Mesenchymal stem cell (in vitro differentiated cells and primary cell): ENCODE measurements around the gene ASAP2.

Source experiments
- DNase-seq: peaks from one replicate; pipeline ENCODE4 v3.0.0-alpha.2; 2013
- H2AFZ ChIP-seq: one replicate; pipeline ENCODE4 v1.6.1; 2013; ENCODE audit warnings: low read depth, mild to moderate bottlenecking, control low read depth, inconsistent platforms, low read length, moderate library complexity
- H2AK5ac ChIP-seq: 2 replicates; pipeline ENCODE4 v1.6.1; 2013; ENCODE audit warnings: low read length, moderate library complexity, mild to moderate bottlenecking, inconsistent platforms; ENCODE audit not compliant: severe bottlenecking
- H2BK120ac ChIP-seq: one replicate; pipeline ENCODE4 v1.6.1; 2013; ENCODE audit warnings: low read depth, mild to moderate bottlenecking, inconsistent platforms, low read length, moderate library complexity
- H2BK12ac ChIP-seq, 2 experiments: one replicate each; pipeline ENCODE4 v1.6.1; 2013; ENCODE audit warnings: inconsistent platforms in 2 of 2, low read length in 2 of 2, mild to moderate bottlenecking in 2 of 2, moderate library complexity in 2 of 2, control low read depth in 1 of 2
- H2BK15ac ChIP-seq: one replicate; pipeline ENCODE4 v1.6.1; 2013; ENCODE audit warnings: mild to moderate bottlenecking, low read depth, inconsistent platforms; ENCODE audit not compliant: poor library complexity, severe bottlenecking
- H2BK5ac ChIP-seq: 2 replicates; pipeline ENCODE4 v1.6.1; 2013; ENCODE audit warnings: low read depth, mild to moderate bottlenecking, low read length, control low read depth, inconsistent platforms; ENCODE audit not compliant: poor library complexity, severe bottlenecking
- H3K14ac ChIP-seq, 2 experiments: one replicate each; pipeline ENCODE4 v1.6.1; 2013; ENCODE audit warnings: inconsistent platforms in 2 of 2, low read length in 2 of 2, control low read depth in 1 of 2, mild to moderate bottlenecking in 1 of 2, moderate library complexity in 1 of 2
- H3K18ac ChIP-seq, 2 experiments: one replicate each; pipeline ENCODE4 v1.6.1; 2013; ENCODE audit warnings: inconsistent platforms in 2 of 2, low read length in 2 of 2, control low read depth in 1 of 2, low read depth in 1 of 2, mild to moderate bottlenecking in 1 of 2
- H3K23ac ChIP-seq, 2 experiments: one replicate each; pipeline ENCODE4 v1.6.1; 2013; ENCODE audit warnings: inconsistent platforms in 2 of 2, low read length in 2 of 2, mild to moderate bottlenecking in 2 of 2, moderate library complexity in 2 of 2, control low read depth in 1 of 2
- H3K27ac ChIP-seq: 2 replicates; pipeline ENCODE4 v1.5.1; 2013; ENCODE audit warnings: mild to moderate bottlenecking, moderate library complexity, low read length, control low read depth, inconsistent platforms; ENCODE audit not compliant: poor library complexity, severe bottlenecking
- H3K27me3 ChIP-seq, 2 experiments: 2 replicates each; pipeline versions ENCODE4 v1.6.1 to v1.7.0; 2013; ENCODE audit warnings: low read length in 2 of 2, mild to moderate bottlenecking in 2 of 2, moderate library complexity in 2 of 2, control low read depth in 1 of 2, inconsistent platforms in 1 of 2; ENCODE audit not compliant: control insufficient read depth in 1 of 2, insufficient read depth in 1 of 2
- H3K36me3 ChIP-seq, 2 experiments: 2 replicates each; pipeline versions ENCODE4 v1.6.1 to v1.7.0; 2013; ENCODE audit warnings: low read length in 2 of 2, control low read depth in 1 of 2, inconsistent platforms in 1 of 2, low read depth in 1 of 2, mild to moderate bottlenecking in 1 of 2; ENCODE audit not compliant: insufficient read depth in 2 of 2, control insufficient read depth in 1 of 2
- H3K4ac ChIP-seq, 2 experiments: one replicate each; pipeline ENCODE4 v1.6.1; 2013; ENCODE audit warnings: inconsistent platforms in 2 of 2, low read length in 2 of 2, mild to moderate bottlenecking in 2 of 2, moderate library complexity in 2 of 2, control low read depth in 1 of 2, low read depth in 1 of 2
- H3K4me1 ChIP-seq: 2 replicates; pipeline ENCODE4 v1.6.1; 2013; ENCODE audit warnings: low read depth, low read length, control low read depth; ENCODE audit not compliant: control insufficient read depth, insufficient read depth
- H3K4me2 ChIP-seq: 2 replicates; pipeline ENCODE4 v1.6.1; 2013; ENCODE audit warnings: low read length, mild to moderate bottlenecking, inconsistent platforms; ENCODE audit not compliant: poor library complexity, severe bottlenecking
- H3K4me3 ChIP-seq, 2 experiments: 2 replicates each; pipeline versions ENCODE4 v1.5.1 to v1.7.0; 2013; ENCODE audit warnings: low read length in 2 of 2, mild to moderate bottlenecking in 2 of 2, control low read depth in 1 of 2, low read depth in 1 of 2; ENCODE audit not compliant: insufficient read depth in 1 of 2
- H3K79me1 ChIP-seq: replicated peaks from 2 replicates; pipeline ENCODE4 v1.6.1; 2013; ENCODE audit warnings: mild to moderate bottlenecking, control low read depth, low read length, inconsistent platforms; ENCODE audit not compliant: poor library complexity, severe bottlenecking
- H3K9ac ChIP-seq: 2 replicates; pipeline ENCODE4 v1.7.0; 2013; ENCODE audit warnings: mild to moderate bottlenecking, low read length, moderate library complexity
- H3K9me3 ChIP-seq: 2 replicates; pipeline ENCODE4 v1.7.0; 2013; ENCODE audit warnings: mild to moderate bottlenecking, low read length; ENCODE audit not compliant: control insufficient read depth
- H4K8ac ChIP-seq: one replicate; pipeline ENCODE4 v1.6.1; 2013; ENCODE audit warnings: inconsistent platforms, mild to moderate bottlenecking, low read length, moderate library complexity
- H4K91ac ChIP-seq: one replicate; pipeline ENCODE4 v1.6.1; 2013; ENCODE audit warnings: mild to moderate bottlenecking, low read length, inconsistent platforms
- WGBS: methylation state at CpG from one replicate; pipeline ENCODE4 v1.1.7; 2013; ENCODE audit warnings: mixed read lengths; 5-methylcytosine and 5-hydroxymethylcytosine counted together

ASAP2 gene

DNA sequence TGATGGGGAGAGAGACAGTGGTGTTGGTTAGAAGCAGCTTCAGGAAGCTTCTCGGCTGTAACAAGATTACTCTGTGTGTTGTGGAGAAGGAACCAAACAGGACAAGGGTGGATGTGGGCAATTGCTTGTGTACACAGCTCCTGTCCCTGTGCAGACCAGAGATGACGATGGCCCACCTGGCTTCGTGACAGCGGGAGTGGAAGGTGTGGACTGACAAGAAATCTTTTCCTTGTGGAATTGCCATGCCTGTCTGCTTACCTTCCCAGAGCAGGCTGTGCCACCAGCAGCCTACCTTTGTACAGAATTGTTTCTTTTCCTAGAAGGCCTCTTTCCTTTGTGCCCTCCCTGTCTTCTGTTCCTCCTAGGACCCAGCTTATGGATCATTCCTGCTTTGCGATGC, 122.9 kb downstream of the ASAP2 start:
- Histone ChIP-seq H2AFZ (no peak overlapping the region), H3K36me3 (peaks cover 22 to 67% of the 10 kb centered on the region in 2 experiments), H4K8ac (peak overlapping the region; percentile 75), H3K27ac (no peak overlapping the region), H3K9me3 (no peaks in the 10 kb centered on the region), H2BK120ac (peak overlapping the region; percentile 45), H2BK12ac (peak overlapping the region; percentile 59 to 98), H3K4me1 (peaks cover 5% of the 10 kb centered on the region), H3K9ac (no peak overlapping the region), H3K27me3 (no peaks in the 10 kb centered on the region), H3K14ac (no peak overlapping the region), H2BK5ac (no peak overlapping the region), H3K18ac (peak overlapping the region; percentile 48 to 71), H4K91ac (peak overlapping the region; percentile 84), H2BK15ac (no peak overlapping the region), H3K4me2 (no peak overlapping the region), H3K4ac (no peak overlapping the region), H3K79me1 (peaks cover 16% of the 10 kb centered on the region), H3K23ac (peak overlapping the region in 1 of 2 experiments; percentile 57), H3K4me3 (no peak overlapping the region), H2AK5ac (no peak overlapping the region)
- WGBS: 98% methylated on average over 5 of the region's 5 CpGs
- DNase-seq: no peak

DNA sequence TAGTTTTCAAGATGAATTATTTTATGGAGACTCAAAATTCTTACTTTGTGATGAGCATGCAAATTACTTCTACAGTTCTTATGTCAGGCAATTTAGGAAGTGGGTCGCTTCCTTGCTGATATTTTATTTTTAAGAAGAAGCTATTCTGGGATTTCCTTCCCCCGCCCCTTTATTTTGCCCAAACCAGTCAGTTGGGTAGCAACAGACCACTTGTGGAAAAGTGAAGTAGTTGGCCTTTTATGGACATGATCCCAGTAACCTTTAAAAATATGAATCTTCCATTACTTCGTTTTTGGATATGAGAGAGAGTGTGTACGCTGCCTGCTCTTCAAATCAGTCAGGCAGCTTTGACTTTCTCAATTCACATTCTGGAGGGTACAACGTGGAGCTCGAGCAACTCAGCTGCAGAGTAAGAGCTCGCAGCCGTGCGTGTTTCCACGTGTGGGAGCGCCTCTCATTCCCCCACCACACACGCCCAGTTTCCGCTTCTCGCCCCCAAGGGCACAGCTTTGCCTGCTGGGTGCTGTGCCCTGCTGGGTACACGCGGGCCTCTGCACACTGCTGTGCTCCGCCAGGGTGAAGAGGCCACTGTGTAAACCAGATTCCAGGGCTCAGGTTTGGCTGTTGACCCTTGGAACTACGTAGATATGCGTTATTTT, 124.1 kb downstream of the ASAP2 start:
- H3K4me2 ChIP-seq: no peak overlapping the region
- H3K4me3 ChIP-seq: no peak overlapping the region
- peak overlapping the region; percentile 59 to 85 for H2BK12ac ChIP-seq
- no peak overlapping the region for H3K23ac ChIP-seq
- H2AK5ac ChIP-seq: no peak overlapping the region
- H4K91ac ChIP-seq: peak overlapping the region; percentile 79
- H3K79me1 ChIP-seq: peaks cover 23% of the 10 kb centered on the region
- peak overlapping the region; percentile 77 for H2BK15ac ChIP-seq
- no peak overlapping the region for H3K9ac ChIP-seq
- H3K9me3 ChIP-seq: no peaks in the 10 kb centered on the region
- no peak overlapping the region for H3K27ac ChIP-seq
- H3K4me1 ChIP-seq: peaks cover 5% of the 10 kb centered on the region
- H3K36me3 ChIP-seq: peaks cover 25 to 67% of the 10 kb centered on the region in 2 experiments
- H3K4ac ChIP-seq: peak overlapping the region; percentile 24 to 54
- no peak for DNase-seq
- WGBS: 92% methylated on average over 17 of the region's 19 CpGs
- peak overlapping the region; percentile 45 to 67 for H3K18ac ChIP-seq
- no peak overlapping the region for H3K14ac ChIP-seq
- H2AFZ ChIP-seq: no peak overlapping the region
- H2BK5ac ChIP-seq: no peak overlapping the region
- no peak overlapping the region for H2BK120ac ChIP-seq
- H3K27me3 ChIP-seq: no peaks in the 10 kb centered on the region
- peak overlapping the region; percentile 63 for H4K8ac ChIP-seq

DNA sequence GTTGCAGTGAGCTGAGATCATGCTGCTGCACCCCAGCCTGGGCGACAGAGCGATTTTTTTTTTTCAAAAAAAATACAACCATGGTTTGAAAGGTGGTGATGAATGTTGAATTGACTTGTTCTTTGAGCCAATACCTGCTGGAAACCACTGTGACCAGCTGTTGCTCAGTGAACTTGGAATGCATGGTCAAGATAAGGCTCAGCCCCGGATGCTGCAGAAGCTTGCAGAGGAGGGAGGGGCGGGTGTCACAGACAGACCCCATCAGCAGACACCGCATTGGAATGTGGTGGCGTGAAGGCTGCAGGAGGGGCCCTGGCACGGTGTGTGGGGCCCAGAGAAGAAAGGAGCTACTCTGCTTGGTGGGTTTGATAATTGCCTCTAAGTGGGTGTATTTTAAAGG, 125.1 kb downstream of the ASAP2 start:
- Histone ChIP-seq H2BK15ac (peak overlapping the region; percentile 58), H3K14ac (no peak overlapping the region), H2AFZ (no peak overlapping the region), H3K79me1 (peaks cover 23% of the 10 kb centered on the region), H2BK5ac (no peak overlapping the region), H3K4me2 (no peak overlapping the region), H3K18ac (no peak overlapping the region), H3K27ac (no peak overlapping the region), H3K9me3 (no peaks in the 10 kb centered on the region), H2AK5ac (no peak overlapping the region), H2BK120ac (no peak overlapping the region), H2BK12ac (peak overlapping the region; percentile 65 to 85), H3K4me3 (no peak overlapping the region), H3K36me3 (peaks cover 25 to 73% of the 10 kb centered on the region in 2 experiments), H3K4ac (peak overlapping the region; percentile 57 to 85), H4K91ac (no peak overlapping the region), H4K8ac (peak overlapping the region; percentile 35), H3K4me1 (peaks cover 10% of the 10 kb centered on the region), H3K23ac (no peak overlapping the region), H3K27me3 (no peaks in the 10 kb centered on the region), H3K9ac (no peak overlapping the region)
- DNase-seq: peak; percentile 46
- WGBS: 34% methylated on average over 7 of the region's 7 CpGs

DNA sequence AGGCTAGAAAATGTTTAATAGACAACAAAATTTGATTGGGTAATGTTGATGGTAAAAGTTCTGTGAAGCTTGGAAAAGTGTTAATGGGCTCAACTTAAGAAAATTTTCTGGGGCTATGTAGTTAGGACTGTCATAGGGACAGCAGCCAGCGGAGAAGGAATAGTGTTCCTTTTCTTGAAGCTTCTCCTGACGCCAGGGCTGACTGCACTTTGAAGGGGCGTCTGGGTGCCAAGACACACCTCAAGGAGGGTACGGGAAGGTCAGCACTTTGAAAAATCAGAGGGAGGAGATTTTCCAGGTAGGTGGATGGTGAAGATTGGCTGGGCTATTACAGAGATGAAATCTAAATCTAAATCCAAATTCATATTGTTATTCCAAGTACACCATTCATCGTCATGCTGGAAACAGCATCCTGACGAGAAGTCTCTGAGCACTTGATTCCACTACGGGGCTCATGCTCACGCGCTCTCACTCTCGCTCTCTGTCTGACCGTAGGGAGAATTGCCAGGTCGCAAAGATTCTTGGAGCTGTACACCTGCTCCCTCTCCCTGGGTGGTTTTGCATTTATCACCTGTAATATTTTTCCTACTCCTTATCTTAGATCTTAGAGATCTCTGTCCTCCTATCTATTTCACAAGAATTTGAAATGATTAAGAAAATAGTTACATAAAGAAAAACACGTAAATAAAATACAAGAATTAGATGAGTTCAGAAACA, 125.7 kb downstream of the ASAP2 start:
- Histone ChIP-seq H3K36me3 (peaks cover 25 to 71% of the 10 kb centered on the region in 2 experiments), H3K4ac (peak overlapping the region; percentile 30 to 83), H3K18ac (peak overlapping the region in 1 of 2 experiments; percentile 68), H3K9ac (no peak overlapping the region), H2BK5ac (no peak overlapping the region), H2BK12ac (peak overlapping the region; percentile 55 to 85), H3K9me3 (no peaks in the 10 kb centered on the region), H3K14ac (no peak overlapping the region), H2AFZ (no peak overlapping the region), H3K27ac (no peak overlapping the region), H3K79me1 (peaks cover 23% of the 10 kb centered on the region), H3K23ac (no peak overlapping the region), H4K8ac (peak overlapping the region; percentile 14), H2BK120ac (no peak overlapping the region), H2AK5ac (no peak overlapping the region), H3K4me3 (no peak overlapping the region), H3K4me1 (peaks cover 9% of the 10 kb centered on the region), H3K4me2 (no peak overlapping the region), H2BK15ac (no peak overlapping the region), H4K91ac (no peak overlapping the region), H3K27me3 (no peaks in the 10 kb centered on the region)
- DNase-seq: no peak
- WGBS: 95% methylated on average over 11 of the region's 13 CpGs
